Bronchial epithelial cell (primary cell): ENCODE results near the gene TMEFF1. TPM values are rescaled to one million over a fixed set of nuclear protein-coding genes. Genes with fewer than 3 reads are reported as not detected.

ENCODE experiments used
- DNase-seq: peaks from one replicate; pipeline ENCODE4 v3.0.0-alpha.2; 2010; ENCODE audit warnings: low read depth
- FAIRE-seq: peaks from 2 replicates; lab custom pipeline; 2011; peaks lifted over from hg19 to GRCh38; lab: Jason Lieb, UNC
- H3K27me3 ChIP-seq: 2 replicates; pipeline ENCODE4 v1.5.1; 2011; ENCODE audit warnings: low read length; ENCODE audit not compliant: control insufficient read depth, insufficient read depth
- H3K36me3 ChIP-seq: 2 replicates; pipeline ENCODE4 v1.5.1; 2011; ENCODE audit warnings: low read length; ENCODE audit not compliant: control insufficient read depth, insufficient read depth
- H3K4me3 ChIP-seq: 2 replicates; pipeline ENCODE4 v1.5.1; 2011; ENCODE audit warnings: mild to moderate bottlenecking, low read depth, low read length, control low read depth
- total RNA-seq: library from RNA; depleted of rRNA; stranded (reverse); fragments of >200 nt; gene quantifications from 2 replicates; pipeline ENCODE4 v1.2.1, GENCODE V29; 2014
- TF ChIP-seq, protein P1 (sequence below): IDR thresholded peaks from 2 replicates; pipeline ENCODE4 v1.5.1; 2011; ENCODE audit warnings: mild to moderate bottlenecking, moderate library complexity, low read length, control low read depth, inconsistent platforms; ENCODE audit not compliant: insufficient read depth, severe bottlenecking

The TMEFF1 gene
- total RNA-seq, 1 donor from 2014 or later = 0.26 TPM

DNA sequence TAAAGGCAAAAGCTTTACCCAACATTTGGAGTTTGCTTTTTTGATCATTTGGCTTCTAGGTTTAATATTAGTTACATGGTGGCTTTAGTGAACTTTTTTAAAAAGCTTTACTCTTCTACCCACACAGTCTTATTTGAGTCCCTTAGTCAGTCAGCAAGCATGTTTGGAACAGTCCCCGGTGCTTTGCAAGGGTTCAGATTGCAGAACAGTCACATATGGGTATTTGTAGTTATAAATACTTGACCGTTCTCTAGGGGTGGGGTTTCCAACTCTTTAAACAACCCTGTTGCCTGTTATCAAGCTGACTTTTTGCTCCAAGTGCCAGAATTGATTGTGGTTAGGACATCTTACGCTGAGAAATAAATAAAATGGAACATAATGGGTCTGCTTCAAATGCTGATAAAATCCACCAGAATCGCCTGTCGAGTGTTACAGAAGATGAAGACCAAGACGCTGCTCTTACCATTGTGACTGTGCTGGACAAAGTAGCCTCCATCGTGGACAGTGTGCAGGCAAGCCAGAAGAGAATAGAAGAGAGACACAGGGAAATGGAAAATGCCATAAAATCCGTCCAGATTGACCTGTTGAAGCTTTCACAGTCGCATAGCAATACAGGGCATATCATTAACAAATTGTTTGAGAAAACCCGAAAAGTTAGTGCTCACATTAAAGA lies 105.0 kb downstream of the TMEFF1 start, which contains the start of gene CAVIN4:
Gene CAVIN4 (plus strand): TSS at position 304 of the 673 bp plus-strand sequence. CDS start 65 bp downstream, at position 369.
- Histone ChIP-seq H3K27me3 (no peaks in the 10 kb centered on the region), H3K36me3 (no peaks in the 10 kb centered on the region), H3K4me3 (no peak within 1 kb of the TSS)
- no peak for DNase-seq
- TF ChIP-seq, protein P1, sequence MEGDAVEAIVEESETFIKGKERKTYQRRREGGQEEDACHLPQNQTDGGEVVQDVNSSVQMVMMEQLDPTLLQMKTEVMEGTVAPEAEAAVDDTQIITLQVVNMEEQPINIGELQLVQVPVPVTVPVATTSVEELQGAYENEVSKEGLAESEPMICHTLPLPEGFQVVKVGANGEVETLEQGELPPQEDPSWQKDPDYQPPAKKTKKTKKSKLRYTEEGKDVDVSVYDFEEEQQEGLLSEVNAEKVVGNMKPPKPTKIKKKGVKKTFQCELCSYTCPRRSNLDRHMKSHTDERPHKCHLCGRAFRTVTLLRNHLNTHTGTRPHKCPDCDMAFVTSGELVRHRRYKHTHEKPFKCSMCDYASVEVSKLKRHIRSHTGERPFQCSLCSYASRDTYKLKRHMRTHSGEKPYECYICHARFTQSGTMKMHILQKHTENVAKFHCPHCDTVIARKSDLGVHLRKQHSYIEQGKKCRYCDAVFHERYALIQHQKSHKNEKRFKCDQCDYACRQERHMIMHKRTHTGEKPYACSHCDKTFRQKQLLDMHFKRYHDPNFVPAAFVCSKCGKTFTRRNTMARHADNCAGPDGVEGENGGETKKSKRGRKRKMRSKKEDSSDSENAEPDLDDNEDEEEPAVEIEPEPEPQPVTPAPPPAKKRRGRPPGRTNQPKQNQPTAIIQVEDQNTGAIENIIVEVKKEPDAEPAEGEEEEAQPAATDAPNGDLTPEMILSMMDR = no peak
- peak; percentile 55 for FAIRE-seq

DNA sequence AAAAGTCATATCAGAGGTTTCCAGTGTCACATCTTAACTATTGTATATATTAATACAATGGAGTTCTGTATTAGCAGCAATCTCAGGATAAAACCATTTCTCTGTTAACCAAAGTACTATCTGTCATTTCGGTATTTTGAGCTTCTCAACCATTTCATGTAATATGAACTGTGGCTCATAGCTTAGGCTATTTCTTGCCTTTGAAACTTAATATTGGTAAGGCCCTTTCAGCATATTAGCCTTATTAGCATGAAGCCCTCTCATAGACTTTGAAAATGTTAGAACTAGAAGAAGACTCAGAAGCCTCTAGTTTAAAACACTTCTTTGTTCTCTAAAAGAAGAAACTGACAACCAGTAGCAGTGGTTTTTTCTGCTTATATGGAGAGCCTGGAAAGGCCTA lies 105.7 kb downstream of the TMEFF1 start:
- no peak for FAIRE-seq
- Histone ChIP-seq H3K4me3 (no peak overlapping the region), H3K27me3 (no peaks in the 10 kb centered on the region), H3K36me3 (no peaks in the 10 kb centered on the region)
- TF ChIP-seq, protein P1 = no peak
- DNase-seq = no peak

DNA sequence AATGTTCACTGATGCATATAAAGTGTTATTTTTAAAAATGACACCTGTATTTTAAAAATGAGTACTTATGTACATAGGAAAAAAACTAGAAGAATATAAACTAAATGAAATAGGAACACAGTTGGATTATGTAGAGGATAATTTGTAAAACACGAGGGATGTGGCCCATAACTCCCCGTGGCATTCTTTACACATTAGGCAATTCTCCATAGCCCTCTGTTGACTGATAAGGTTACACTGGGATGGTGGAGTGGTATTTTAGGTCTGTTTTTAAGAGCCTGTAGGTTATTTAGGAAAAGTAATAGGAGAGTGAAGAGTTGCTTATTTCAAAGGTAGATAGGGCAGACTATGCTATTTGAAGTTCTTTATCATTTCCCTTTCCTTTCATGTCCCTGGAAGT lies 106.7 kb downstream of the TMEFF1 start:
- Histone ChIP-seq H3K36me3 (no peaks in the 10 kb centered on the region), H3K27me3 (no peaks in the 10 kb centered on the region), H3K4me3 (no peak overlapping the region)
- no peak for DNase-seq
- FAIRE-seq = no peak
- TF ChIP-seq, protein P1 = no peak

DNA sequence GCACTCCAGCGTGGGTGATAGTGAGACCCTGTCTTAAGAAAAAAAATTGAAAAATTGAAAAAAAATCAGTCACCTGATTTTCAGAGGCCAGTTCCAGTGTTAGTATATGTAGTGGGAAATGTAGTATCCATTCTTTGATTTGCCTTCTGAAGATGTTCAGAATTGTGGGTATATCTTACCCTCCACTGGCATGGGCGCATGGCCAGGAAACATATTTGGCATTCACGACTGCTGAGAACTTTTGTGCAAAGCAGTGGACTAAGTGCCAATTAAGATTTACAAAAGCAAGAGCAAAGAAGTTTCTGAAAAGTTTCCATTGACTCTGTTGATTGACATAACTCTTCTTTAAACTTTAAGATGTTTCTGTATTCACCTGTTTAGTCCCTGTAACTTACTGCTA lies 107.3 kb downstream of the TMEFF1 start:
- H3K4me3 ChIP-seq = no peak overlapping the region
- H3K27me3 ChIP-seq = no peaks in the 10 kb centered on the region
- FAIRE-seq = no peak
- TF ChIP-seq, protein P1 = no peak
- DNase-seq = no peak
- H3K36me3 ChIP-seq = no peaks in the 10 kb centered on the region

DNA sequence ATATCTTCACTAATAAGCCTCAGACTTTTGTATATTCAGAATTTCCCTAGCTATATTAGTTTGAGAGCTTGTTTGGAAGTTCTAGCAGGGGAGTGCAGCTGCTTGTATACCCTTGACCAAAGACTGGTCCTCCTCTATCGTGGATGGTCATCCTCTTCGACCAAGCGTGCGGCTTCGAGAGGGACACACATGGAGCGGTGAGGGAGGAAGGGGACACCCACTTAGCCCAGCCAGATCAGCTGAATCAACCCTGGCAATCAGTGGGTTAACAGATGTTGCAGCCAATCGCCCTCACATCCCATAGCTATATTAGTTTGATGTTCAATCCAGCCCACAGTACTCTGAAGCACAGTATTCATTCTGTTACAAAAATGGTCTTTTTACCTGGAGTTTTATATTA lies 108.1 kb downstream of the TMEFF1 start:
- TF ChIP-seq, protein P1 = no peak
- Histone ChIP-seq H3K36me3 (no peaks in the 10 kb centered on the region), H3K4me3 (no peak overlapping the region), H3K27me3 (no peaks in the 10 kb centered on the region)
- DNase-seq = no peak
- no peak for FAIRE-seq

DNA sequence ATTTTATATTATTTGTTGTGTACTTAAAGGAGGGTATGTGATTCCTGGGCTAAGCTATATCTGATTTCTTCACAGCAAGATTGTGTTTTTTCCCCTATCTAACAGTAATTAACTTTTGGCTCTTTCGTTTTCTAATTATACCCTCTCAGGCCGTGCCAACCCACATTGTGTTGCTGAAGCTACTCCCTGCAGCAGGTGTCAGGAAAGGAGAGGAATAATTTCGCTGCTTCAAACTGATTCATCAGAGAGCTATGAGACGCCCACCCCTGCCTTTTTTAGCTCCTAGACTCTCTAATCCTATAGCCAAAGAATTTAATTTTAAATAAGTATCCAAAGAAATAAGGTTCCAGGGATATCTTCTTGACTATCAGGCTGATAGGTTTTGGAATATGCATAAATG lies 108.7 kb downstream of the TMEFF1 start:
- DNase-seq = no peak
- Histone ChIP-seq H3K27me3 (no peaks in the 10 kb centered on the region), H3K36me3 (no peaks in the 10 kb centered on the region), H3K4me3 (no peak overlapping the region)
- no peak for FAIRE-seq
- TF ChIP-seq, protein P1 = no peak
